ENCODE measurements around the gene DBT.
"Not testable (repeated sequence)": the region's sequence is repeated elsewhere in the genome, so short reads cannot be mapped to it uniquely, and the experiment has no call there.

DNA sequence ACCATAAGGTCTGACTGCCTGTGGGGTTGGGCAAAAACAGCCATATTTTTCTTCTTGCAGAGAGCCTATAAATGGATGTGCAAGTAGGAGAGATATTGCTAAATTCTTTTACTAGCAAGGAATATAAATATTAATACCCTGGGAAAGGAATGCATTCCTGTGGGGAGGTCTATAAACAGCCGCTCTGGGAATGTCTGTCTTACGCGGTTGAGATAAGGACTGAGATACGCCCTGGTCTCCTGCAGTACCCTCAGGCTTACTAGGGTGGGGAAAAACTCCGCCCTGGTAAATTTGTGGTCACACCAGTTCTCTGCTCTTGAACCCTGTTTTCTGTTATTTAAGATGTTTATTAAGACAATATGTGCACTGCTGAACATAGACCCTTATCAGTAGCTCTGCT lies 14.4 kb upstream of the DBT start:
- TF ChIP-seq MBNL3 (CRISPR knock-in tag; conservative IDR thresholded peaks at IDR 0.05); TARDBP (CRISPR knock-in tag; IDR thresholded peaks at IDR 0.05); FOSL2 (CRISPR knock-in tag; IDR thresholded peaks at IDR 0.05): not testable (repeated sequence)
- TF ChIP-seq, protein P1, sequence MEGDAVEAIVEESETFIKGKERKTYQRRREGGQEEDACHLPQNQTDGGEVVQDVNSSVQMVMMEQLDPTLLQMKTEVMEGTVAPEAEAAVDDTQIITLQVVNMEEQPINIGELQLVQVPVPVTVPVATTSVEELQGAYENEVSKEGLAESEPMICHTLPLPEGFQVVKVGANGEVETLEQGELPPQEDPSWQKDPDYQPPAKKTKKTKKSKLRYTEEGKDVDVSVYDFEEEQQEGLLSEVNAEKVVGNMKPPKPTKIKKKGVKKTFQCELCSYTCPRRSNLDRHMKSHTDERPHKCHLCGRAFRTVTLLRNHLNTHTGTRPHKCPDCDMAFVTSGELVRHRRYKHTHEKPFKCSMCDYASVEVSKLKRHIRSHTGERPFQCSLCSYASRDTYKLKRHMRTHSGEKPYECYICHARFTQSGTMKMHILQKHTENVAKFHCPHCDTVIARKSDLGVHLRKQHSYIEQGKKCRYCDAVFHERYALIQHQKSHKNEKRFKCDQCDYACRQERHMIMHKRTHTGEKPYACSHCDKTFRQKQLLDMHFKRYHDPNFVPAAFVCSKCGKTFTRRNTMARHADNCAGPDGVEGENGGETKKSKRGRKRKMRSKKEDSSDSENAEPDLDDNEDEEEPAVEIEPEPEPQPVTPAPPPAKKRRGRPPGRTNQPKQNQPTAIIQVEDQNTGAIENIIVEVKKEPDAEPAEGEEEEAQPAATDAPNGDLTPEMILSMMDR (CRISPR knock-in tag; IDR thresholded peaks at IDR 0.05) = not testable (repeated sequence)
